Measurements from ENCODE around the gene HRH4. TPM values are rescaled to one million over a fixed set of nuclear protein-coding genes. Genes with fewer than 3 reads are reported as not detected.

Gene HRH4
- total RNA-seq, 1 donor from 2014 or later, result 0.24 TPM

- no peaks in the 10 kb centered on the region for H3K9me3 Mint-ChIP-seq
- no peak for DNase-seq (ENCODE audit: extremely low spot score, unreplicated experiment)
- peak; percentile 23 for TF ChIP-seq CTCF (conservative IDR thresholded peaks at IDR 0.05)
- H3K4me1 Mint-ChIP-seq (ENCODE audit: unreplicated experiment), result no peaks in the 10 kb centered on the region
- no peaks in the 10 kb centered on the region for H3K27me3 Mint-ChIP-seq
- peaks cover 24% of the 10 kb centered on the region for H3K36me3 Mint-ChIP-seq
- H3K4me3 Mint-ChIP-seq, result no peak overlapping the region
- H3K27ac Mint-ChIP-seq, result no peak overlapping the region
These were observed 13.4 kb upstream of the HRH4 start for GRCh38 chr18:24446953-24447538.

GRCh38 chr18:24447961-24448360, 12.5 kb upstream of the HRH4 start:
- Mint-ChIP-seq H3K4me3 (no peak overlapping the region), H3K27me3 (no peaks in the 10 kb centered on the region), H3K36me3 (peaks cover 27% of the 10 kb centered on the region), H3K9me3 (no peaks in the 10 kb centered on the region), H3K27ac (no peak overlapping the region), H3K4me1 (ENCODE audit: unreplicated experiment) (no peaks in the 10 kb centered on the region)
- TF ChIP-seq CTCF (conservative IDR thresholded peaks at IDR 0.05), result no peak
- no peak for DNase-seq (ENCODE audit: extremely low spot score, unreplicated experiment)

- Mint-ChIP-seq H3K4me3 (no peak overlapping the region), H3K36me3 (peaks cover 15% of the 10 kb centered on the region)
- no peak for TF ChIP-seq CTCF (conservative IDR thresholded peaks at IDR 0.05)
These were observed 3.9 kb upstream of the HRH4 start for GRCh38 chr18:24456549-24456948.

GRCh38 chr18:24459772-24460171, 665 bp upstream of the HRH4 start:
- Mint-ChIP-seq H3K4me1 (ENCODE audit: unreplicated experiment) (peaks cover 4% of the 10 kb centered on the region), H3K9me3 (no peaks in the 10 kb centered on the region), H3K4me3 (no peak overlapping the region), H3K27ac (no peak overlapping the region), H3K36me3 (peaks cover 5% of the 10 kb centered on the region), H3K27me3 (no peaks in the 10 kb centered on the region)
- DNase-seq (ENCODE audit: extremely low spot score, unreplicated experiment), result no peak
- no peak for TF ChIP-seq CTCF (conservative IDR thresholded peaks at IDR 0.05)

More at GRCh38 chr18:24456549-24456948, 3.9 kb upstream of the HRH4 start:
- Mint-ChIP-seq H3K27me3 (no peaks in the 10 kb centered on the region), H3K4me1 (ENCODE audit: unreplicated experiment) (no peaks in the 10 kb centered on the region), H3K27ac (no peak overlapping the region), H3K9me3 (no peaks in the 10 kb centered on the region)
- no peak for DNase-seq (ENCODE audit: extremely low spot score, unreplicated experiment)

GRCh38 chr18:24461996-24462395, 1.6 kb downstream of the HRH4 start:
- Mint-ChIP-seq H3K36me3 (no peaks in the 10 kb centered on the region), H3K4me1 (ENCODE audit: unreplicated experiment) (peaks cover 4% of the 10 kb centered on the region), H3K9me3 (no peaks in the 10 kb centered on the region), H3K27ac (no peak overlapping the region), H3K4me3 (no peak overlapping the region), H3K27me3 (no peaks in the 10 kb centered on the region)
- no peak for TF ChIP-seq CTCF (conservative IDR thresholded peaks at IDR 0.05)
- no peak for DNase-seq (ENCODE audit: extremely low spot score, unreplicated experiment)
